Neural crest cell (in vitro differentiated cells): ENCODE results near the gene FBXW9. TPM values are rescaled to one million over a fixed set of nuclear protein-coding genes. Genes with fewer than 3 reads are reported as not detected.

Source experiments
- DNase-seq: peaks from one replicate; pipeline ENCODE4 v3.0.0; 2021; ENCODE audit warnings: low read depth, mixed read lengths, low spot score
- H3K27ac Mint-ChIP-seq: one replicate; pipeline ENCODE4 v1.8.0; 2021; ENCODE audit warnings: mild to moderate bottlenecking, mixed read lengths; ENCODE audit not compliant: unreplicated experiment
- H3K27me3 Mint-ChIP-seq: 2 replicates; pipeline ENCODE4 v1.8.0; 2021; ENCODE audit warnings: low read depth, mild to moderate bottlenecking, mixed read lengths
- H3K36me3 Mint-ChIP-seq: 2 replicates; pipeline ENCODE4 v1.8.0; 2021; ENCODE audit warnings: low read depth, mild to moderate bottlenecking, mixed read lengths
- H3K4me1 Mint-ChIP-seq: 2 replicates; pipeline ENCODE4 v1.8.0; 2021; ENCODE audit warnings: mixed read lengths
- H3K4me3 Mint-ChIP-seq: one replicate; pipeline ENCODE4 v1.8.0; 2021; ENCODE audit warnings: mild to moderate bottlenecking, mixed read lengths
- H3K9me3 Mint-ChIP-seq: 2 replicates; pipeline ENCODE4 v1.8.0; 2021; ENCODE audit warnings: mixed read lengths
- CTCF ChIP-seq: fragments of 200-600 bp; sonication (generic); conservative IDR thresholded peaks from 2 replicates; pipeline ENCODE4 v1.5.0; 2021; ENCODE audit warnings: antibody characterized with exemption, mild to moderate bottlenecking
- total RNA-seq: library from RNA; stranded (reverse); gene quantifications from 2 replicates; pipeline ENCODE4 v1.2.1, GENCODE V29; 2021

Gene FBXW9
- total RNA-seq, 1 donor from 2014 or later: 15.9 TPM

DNA sequence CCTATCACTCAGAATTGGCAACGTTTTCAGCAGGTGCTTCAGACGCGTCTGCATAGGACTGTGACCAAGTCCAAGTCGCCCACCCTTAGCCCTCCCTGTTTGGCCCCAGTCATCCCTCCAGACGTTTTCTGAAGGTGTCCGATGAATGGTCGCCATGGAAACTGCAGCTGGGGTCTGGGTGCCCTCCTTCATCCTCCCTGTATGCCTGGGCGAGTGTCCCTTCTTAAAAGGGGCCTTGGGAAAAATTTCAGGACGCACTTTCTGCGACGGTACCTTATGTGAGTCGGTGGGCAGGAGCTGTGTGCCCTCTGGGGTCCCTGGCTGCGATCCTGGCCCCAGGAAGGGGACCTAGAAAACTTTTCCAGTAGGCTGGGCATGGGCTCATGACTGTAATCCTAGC, 55.0 kb downstream of the FBXW9 start:
- H3K4me3 Mint-ChIP-seq: no peak overlapping the region
- H3K4me1 Mint-ChIP-seq: peaks cover 6% of the 10 kb centered on the region
- H3K9me3 Mint-ChIP-seq: peaks cover 3% of the 10 kb centered on the region
- DNase-seq: no peak
- peaks cover 4% of the 10 kb centered on the region for H3K27me3 Mint-ChIP-seq
- no peak for TF ChIP-seq CTCF
- H3K27ac Mint-ChIP-seq: no peak overlapping the region
- H3K36me3 Mint-ChIP-seq: peaks cover 11% of the 10 kb centered on the region

DNA sequence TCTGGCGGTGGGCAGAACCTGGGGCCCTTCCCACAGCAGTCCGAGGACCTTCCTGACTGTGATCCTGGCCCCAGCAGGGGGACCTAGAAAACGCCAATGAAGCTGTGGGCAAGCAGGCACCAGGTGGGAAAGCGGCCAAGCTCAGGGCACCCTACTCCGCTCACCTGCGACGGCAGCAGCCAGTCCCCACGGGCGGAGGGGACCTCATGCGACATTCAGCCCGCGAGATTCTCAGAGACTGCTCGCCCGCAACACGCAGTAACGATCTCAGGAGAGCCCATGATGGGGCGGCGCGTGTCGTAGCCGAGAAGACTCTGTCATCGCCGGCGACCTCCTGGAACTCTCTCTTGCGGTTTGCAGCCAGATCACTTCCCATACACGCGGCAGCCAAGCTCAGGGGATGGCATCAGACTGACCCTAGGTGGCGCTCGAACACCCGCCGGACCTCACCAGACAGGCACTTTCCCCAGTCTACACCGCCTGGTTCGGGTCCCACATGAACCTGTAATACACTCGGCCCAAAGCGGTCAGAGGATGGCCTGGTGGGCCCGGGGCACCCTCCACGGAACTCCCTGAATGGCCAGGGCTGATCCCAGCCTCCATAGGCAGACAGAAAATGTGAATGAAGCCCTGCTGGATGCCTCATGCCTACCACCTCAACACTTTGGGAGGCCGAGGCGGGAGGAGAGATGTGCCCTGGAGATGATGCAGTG, 56.4 kb downstream of the FBXW9 start:
- Mint-ChIP-seq H3K4me1 (peaks cover 6% of the 10 kb centered on the region), H3K9me3 (peaks cover 3% of the 10 kb centered on the region), H3K27ac (no peak overlapping the region), H3K36me3 (peaks cover 8% of the 10 kb centered on the region), H3K4me3 (peak overlapping the region; percentile 42), H3K27me3 (peaks cover 4% of the 10 kb centered on the region)
- DNase-seq: peak; percentile 83
- peak; percentile 83 for TF ChIP-seq CTCF

Other genes with a start within 250 kb of the FBXW9 start
- gene ZNF709, start 211.8 kb downstream of the FBXW9 start, total RNA-seq: 8.8 and 8.9 TPM in 2 replicates
- gene ZNF564, start 145.1 kb downstream of the FBXW9 start, total RNA-seq: 9.9 and 10.7 TPM in 2 replicates
- 10.3 and 12.2 TPM in 2 replicates for gene ZNF490, start 85.8 kb downstream of the FBXW9 start, total RNA-seq
- gene ZNF791, start 85.7 kb downstream of the FBXW9 start, total RNA-seq: 18.9 and 22.4 TPM in 2 replicates
- 99.8 and 103 TPM in 2 replicates for gene MAN2B1, start 29.9 kb downstream of the FBXW9 start, total RNA-seq
- gene WDR83, start 29.8 kb downstream of the FBXW9 start, total RNA-seq: 19.0 and 19.9 TPM in 2 replicates
- gene DHPS, start 14.8 kb downstream of the FBXW9 start, total RNA-seq: 98.8 and 106 TPM in 2 replicates
- not detected in 2 replicates for gene GNG14, start 8.6 kb downstream of the FBXW9 start, total RNA-seq
- gene TNPO2, start 27.3 kb upstream of the FBXW9 start, total RNA-seq: 127 and 138 TPM in 2 replicates
- 233 and 246 TPM in 2 replicates for gene TRIR, start 38.1 kb upstream of the FBXW9 start, total RNA-seq
- 72.5 and 75.9 TPM in 2 replicates for gene GET3, start 40.9 kb upstream of the FBXW9 start, total RNA-seq
- gene BEST2, start 55.2 kb upstream of the FBXW9 start, total RNA-seq: not detected in 2 replicates
- 27.9 and 28.8 TPM in 2 replicates for gene HOOK2, start 78.9 kb upstream of the FBXW9 start, total RNA-seq
- gene JUNB, start 94.9 kb upstream of the FBXW9 start, total RNA-seq: 9.3 and 9.6 TPM in 2 replicates
- gene PRDX2, start 105.2 kb upstream of the FBXW9 start, total RNA-seq: 651 and 672 TPM in 2 replicates
- 34.7 and 49.1 TPM in 2 replicates for gene THSD8, start 105.4 kb upstream of the FBXW9 start, total RNA-seq
- gene RNASEH2A, start 110.0 kb upstream of the FBXW9 start, total RNA-seq: 74.5 and 87.4 TPM in 2 replicates
- 0.36 TPM in 1 of 2 replicates, not detected in the other for gene RTBDN, start 137.9 kb upstream of the FBXW9 start, total RNA-seq
- gene MAST1, start 141.9 kb upstream of the FBXW9 start, total RNA-seq: 16.7 and 17.7 TPM in 2 replicates
- 8.6 and 11.2 TPM in 2 replicates for gene DNASE2, start 184.8 kb upstream of the FBXW9 start, total RNA-seq
- gene KLF1, start 190.6 kb upstream of the FBXW9 start, total RNA-seq: 0.18 TPM in 1 of 2 replicates, not detected in the other
- gene GCDH, start 194.5 kb upstream of the FBXW9 start, total RNA-seq: 46.7 and 48.3 TPM in 2 replicates
- gene SYCE2, start 222.7 kb upstream of the FBXW9 start, total RNA-seq: 1.4 and 2.0 TPM in 2 replicates
- 81.6 and 83.1 TPM in 2 replicates for gene FARSA, start 237.1 kb upstream of the FBXW9 start, total RNA-seq
- gene CALR, start 242.0 kb upstream of the FBXW9 start, total RNA-seq: 670 and 679 TPM in 2 replicates
- gene RAD23A, start 249.2 kb upstream of the FBXW9 start, total RNA-seq: 77.3 and 82.8 TPM in 2 replicates